ENCODE measurements around the gene P2RY14.

Gene P2RY14

GRCh38 chr3:151210676-151211381 lies 67.5 kb downstream of the P2RY14 start:
- FAIRE-seq = no peak

- FAIRE-seq = no peak
These were observed 68.7 kb downstream of the P2RY14 start for GRCh38 chr3:151209654-151210053.

DNA sequence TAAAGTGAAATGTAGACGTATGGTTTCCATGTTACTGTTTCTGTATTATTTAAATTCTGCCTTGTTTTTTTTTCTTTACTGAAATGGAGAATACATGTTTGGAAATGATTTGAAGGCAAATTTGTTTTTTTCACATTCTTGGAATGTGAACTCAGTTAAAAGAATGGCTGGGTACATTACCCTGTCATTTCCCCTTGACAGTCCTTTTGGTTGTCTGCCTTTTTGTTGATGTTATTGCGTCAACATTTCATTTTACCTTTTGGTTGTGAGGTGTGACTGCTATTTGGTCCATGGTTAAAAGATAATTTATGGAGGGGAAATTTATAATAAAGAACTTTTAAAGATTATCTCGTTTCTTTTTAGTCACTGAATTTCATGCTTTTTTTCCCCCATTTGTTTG lies 72.1 kb downstream of the P2RY14 start:
- no peak for FAIRE-seq

DNA sequence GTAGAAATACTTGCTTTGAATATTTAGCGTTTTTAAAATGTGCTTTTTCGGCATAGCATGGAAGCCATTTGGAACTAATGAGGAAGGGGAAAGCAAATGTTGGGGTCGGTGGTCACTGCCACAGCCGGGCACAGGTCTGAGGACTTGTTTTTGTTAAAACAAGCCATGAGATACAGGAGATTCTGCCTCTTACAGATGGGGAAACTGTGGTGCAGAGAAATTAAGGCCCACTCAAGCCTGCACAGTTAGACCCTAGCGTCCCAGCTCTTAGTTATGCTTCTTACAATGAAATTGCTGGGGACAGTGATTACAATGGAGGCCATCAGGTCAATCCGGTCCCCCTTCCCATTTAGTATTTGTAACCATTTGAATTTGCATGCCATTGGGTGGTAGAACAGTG lies 72.9 kb downstream of the P2RY14 start:
- FAIRE-seq = no peak

GRCh38 chr3:151204530-151205402 lies 73.6 kb downstream of the P2RY14 start:
- FAIRE-seq = no peak

DNA sequence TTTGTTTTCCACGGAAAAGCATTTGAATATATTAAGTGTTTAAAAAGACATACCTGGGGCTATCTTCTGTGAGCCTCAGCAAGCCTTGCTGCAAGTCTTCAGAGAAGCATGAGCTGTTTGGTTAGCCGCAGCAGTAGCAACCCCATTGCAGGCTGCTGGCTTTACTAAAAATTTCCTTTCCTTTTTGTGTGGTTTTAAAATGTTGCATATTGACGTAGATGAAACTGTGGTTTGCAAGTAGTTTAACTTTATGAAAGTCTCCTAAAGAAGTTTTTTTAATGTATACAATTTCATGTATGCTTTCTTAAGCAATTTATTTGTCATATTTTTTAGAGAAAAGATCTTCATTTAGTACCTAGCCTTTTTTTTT lies 75.3 kb downstream of the P2RY14 start, which contains the start of gene GPR171:
TSS of gene GPR171 (minus strand) at position 166 of the 370 bp plus-strand sequence. CDS start 3,830 bp downstream, outside the sequence.
- FAIRE-seq = no peak

- no peak for FAIRE-seq
These were observed 77.2 kb downstream of the P2RY14 start for GRCh38 chr3:151201051-151201730.

DNA sequence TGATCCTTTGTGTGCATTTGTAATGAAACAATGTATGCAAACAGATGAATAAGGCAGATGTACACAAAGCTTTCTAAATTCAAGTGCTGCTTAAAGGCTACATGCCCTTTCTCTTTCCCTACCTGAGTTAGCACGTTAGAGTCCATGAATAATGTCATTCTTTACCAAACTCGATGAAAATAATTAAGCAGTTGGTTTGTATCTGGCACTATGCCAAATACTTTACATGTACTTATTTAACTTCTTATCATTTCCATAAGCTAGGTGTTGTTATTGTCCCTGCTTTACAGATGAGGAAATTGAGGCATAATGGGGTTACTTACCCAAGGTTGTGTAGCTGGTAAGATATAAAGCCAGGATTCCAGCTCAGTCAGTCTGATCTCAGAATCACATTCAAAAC lies 77.8 kb downstream of the P2RY14 start:
- FAIRE-seq = no peak

GRCh38 chr3:151199554-151200438 lies 78.5 kb downstream of the P2RY14 start:
- no peak for FAIRE-seq

DNA sequence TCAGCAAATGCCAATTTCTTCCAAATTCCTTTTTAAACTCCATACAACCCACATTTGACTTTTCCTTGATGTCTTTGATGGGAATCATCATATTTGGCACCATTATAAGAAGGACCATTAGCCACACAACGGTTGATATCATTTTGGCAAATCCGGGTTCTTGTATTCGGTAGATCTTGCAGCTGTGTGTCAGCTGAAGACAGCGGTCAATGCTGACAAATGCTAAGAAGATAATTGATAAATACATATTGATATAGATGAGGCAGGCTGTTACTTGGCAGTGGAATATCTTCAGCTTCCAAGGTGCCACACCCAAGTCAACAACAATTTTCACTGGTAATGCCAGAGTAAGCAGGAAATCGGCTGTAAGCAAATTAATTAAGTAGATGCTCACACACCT lies 79.5 kb downstream of the P2RY14 start:
- no peak for FAIRE-seq

GRCh38 chr3:151197981-151198767 lies 80.2 kb downstream of the P2RY14 start:
- FAIRE-seq = no peak

GRCh38 chr3:151197228-151197627 lies 81.1 kb downstream of the P2RY14 start:
- no peak for FAIRE-seq

DNA sequence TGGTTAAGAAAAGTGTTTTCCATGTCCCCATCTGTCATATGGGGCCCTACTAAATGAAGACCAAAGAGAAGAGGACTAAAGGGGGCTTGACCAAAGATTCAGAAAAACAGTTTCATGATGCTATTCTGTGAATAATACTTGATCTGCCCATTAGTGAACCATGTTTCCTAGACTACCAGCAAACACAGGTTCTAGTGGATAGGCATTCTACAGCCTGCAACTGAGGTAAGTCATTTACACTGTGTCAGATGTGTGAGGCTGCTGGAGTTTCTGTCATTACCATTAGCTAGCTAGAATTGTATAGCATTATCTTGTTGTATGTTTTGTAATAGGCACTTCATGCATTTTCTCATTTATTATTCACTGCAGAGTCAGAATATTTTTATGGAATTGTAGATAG lies 81.9 kb downstream of the P2RY14 start:
- no peak for FAIRE-seq

DNA sequence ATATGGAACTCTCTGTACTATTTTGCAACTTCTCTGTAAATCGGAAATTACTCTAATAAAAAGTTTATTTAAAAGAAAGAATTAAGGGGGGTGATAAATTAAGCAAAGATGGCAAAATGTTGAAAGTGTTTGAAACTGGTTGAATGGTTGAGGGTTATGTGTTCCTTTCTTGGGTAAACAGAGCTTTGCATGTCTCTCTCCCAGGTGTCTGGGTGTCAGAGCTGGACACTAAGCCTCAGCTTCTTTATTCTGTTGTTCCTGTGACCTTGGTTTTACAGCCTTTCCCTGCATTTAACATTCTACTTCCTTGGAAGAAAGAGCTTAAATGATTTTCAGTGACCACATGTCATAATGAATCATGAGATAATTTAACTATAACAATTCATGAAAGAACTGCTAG lies 82.5 kb downstream of the P2RY14 start:
- FAIRE-seq = no peak

DNA sequence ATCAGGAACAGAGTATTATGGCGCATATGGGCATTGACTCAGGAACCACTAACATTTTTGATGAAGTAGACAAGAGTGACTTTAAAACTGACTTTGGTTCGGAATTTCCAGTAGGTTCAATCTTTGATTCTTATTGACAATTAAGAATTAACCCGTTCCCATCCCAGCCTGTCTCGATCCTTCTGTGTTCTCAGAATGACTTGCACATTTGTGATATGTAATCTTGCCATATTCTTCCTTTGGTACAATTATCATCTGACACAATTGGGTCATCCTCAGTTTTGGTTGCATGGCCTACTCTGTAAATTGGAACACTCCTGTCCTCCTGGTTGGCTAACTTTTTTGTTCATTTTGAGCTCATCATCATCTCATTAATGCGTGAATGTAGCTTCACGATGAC lies 85.8 kb downstream of the P2RY14 start:
- no peak for FAIRE-seq

DNA sequence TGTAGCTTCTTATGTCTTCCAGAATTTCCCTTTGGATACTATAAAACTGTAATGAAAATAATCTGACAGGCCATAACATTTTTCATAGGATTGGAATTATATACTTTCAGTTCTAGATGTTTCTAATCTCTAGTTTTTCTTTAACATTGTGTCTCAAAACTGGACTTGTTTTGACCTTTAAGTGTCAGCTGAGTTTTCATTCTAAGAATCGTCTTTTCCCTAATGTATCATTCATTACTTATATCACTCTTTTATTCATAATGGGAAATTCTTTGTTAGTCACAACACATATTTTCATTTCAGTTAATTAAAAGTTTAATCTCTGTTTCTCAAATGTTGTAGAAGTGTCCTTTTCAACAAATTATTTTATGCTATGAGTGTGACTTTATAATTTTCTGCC lies 87.2 kb downstream of the P2RY14 start:
- FAIRE-seq = no peak

DNA sequence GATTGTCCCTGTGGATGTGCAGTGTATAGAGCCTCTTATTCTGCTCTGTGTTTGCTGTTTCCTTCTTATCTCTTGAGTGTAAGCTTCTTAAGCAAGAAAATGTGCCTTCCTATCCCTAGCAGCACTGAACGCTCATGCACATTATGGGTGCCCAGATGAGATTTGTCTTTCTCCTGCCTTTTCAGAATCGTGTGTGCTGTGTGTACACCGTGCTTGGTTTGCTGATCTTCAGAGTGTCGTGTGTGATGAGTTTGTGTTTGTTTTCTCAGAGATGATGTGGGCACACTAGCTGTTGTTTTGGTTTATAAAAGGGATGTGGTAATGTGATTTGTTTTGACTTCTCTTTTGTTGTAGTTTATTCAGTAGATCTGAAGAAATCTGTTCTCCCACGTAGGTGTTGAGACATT lies 95.1 kb downstream of the P2RY14 start:
- FAIRE-seq = no peak

- FAIRE-seq = no peak
These were observed 95.8 kb downstream of the P2RY14 start for GRCh38 chr3:151182349-151183079.

- FAIRE-seq = no peak
These were observed 100.0 kb downstream of the P2RY14 start for GRCh38 chr3:151178208-151178845.

GRCh38 chr3:151175952-151176351 lies 102.4 kb downstream of the P2RY14 start:
- no peak for FAIRE-seq

DNA sequence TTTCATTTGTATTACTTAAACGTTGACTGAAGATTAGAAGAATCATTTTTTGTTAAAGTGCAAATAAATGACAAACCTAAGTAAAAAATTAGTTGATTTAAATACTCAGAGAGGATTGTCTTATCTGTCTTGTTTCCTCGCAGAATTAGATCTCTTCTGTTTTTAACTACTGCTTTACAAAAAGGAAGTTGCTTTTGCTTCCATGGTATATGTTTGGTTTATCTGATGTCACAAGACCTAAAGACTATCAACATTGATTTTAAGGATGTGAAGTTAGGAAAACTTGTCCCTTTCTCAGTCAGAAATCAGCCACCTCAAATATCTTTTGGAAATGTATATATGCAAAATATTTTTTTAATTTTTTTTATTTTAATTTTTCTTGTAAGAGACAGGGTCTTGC lies 104.0 kb downstream of the P2RY14 start:
- FAIRE-seq = no peak
